NCI-H1048 (cell line): ENCODE data around the gene STMP1.
"Not testable (repeated sequence)": the region's sequence is repeated elsewhere in the genome, so short reads cannot be mapped to it uniquely, and the experiment has no call there.

Experiments used
- DNase-seq: peaks from one replicate; lab custom pipeline; 2025; lab: John Stamatoyannopoulos, UW

Gene STMP1

DNA sequence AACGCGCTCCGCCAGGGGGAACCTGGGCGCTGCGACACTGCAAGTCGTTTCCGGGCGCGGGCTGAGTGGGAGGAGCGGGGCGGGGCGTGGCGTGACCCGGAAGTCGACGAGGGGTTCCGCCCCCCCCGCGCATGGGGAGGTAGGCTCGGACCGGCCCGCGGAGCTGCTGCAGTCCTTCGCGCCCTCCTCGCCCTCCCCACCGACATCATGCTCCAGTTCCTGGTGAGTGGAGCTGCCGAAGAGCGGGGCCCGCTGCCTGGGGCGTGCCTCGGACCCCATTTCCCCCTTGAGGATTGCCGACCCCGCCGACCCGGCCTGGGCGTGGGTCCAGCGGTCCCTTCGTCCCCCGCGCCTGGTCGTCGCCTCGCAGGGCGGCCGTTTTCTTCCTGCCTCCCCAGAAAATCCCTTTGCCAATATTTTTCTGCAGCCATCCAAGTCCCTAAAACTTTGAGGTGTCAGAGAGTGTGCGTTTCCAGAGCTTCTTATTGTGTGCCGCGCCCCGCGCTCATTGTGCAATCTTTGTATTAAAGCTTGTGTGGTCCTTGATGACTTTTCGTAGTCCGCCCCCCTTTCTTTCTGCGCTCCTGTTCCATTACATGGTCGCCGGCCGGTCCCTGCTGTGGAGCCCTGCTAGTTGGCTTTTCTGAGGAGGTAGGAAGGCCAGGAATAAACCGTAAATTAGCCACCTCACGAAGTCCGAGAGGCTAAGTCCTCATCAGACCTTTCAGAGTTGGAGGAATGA, at the start of gene STMP1:
Gene STMP1 (plus strand): TSS at position 142 of the 742 bp plus-strand sequence.
- peak; percentile 81 for DNase-seq

DNA sequence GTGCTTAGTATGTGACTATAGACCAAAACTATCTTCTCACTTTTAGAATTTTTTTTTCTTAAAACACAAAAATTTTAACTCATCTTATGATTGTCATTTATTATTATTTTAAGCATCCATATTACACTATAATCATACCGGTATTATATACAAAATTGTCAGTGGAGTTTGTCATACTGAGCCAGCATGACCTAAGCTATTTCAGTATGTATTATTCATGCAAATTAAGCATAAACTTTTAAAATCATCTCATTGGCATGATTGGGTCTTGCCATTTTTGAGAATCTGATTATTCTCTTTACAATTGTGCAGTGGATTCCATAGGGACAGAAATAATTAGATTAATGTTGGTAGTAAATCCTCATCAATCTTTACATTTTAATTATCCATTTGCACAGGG, 46.2 kb upstream of the STMP1 start:
- no peak for DNase-seq

DNA sequence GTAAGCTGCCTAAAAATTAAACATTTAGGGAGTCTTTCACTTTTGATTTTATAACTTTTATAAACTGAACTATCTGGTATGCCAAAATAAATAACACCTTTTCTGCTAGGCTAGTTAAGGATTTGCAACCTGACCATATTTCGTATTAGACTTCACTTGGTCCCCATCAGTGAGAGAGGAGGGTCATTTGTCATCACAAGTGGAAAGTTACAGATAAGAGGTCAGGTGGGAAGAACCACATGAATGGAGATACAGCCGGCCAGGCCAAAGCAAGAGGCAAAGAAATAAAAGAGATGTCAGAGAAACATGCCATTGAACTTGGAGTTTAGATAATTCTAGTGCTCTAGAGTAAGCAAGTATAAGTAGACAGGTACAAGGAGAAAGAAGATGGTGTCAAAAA, 44.5 kb upstream of the STMP1 start:
- no peak for DNase-seq

DNA sequence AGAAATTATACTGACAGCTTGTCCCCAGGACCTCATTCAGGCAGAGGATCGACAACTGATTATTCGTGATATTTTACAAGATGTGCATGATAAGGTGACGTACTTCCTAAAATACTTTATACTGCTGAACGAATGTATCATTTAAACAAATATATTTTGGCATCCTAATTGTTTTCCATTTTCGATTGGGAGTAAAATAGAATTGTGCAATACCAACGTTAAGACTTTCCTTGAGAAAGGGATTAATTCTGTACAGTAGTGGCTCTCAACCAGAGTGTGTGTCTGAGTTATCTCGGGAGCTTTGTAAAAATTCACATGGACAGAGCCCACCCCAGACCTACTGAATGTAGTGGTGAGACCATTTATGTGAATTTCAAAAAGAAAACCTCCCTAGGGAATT, 43.8 kb upstream of the STMP1 start:
- DNase-seq: no peak

DNA sequence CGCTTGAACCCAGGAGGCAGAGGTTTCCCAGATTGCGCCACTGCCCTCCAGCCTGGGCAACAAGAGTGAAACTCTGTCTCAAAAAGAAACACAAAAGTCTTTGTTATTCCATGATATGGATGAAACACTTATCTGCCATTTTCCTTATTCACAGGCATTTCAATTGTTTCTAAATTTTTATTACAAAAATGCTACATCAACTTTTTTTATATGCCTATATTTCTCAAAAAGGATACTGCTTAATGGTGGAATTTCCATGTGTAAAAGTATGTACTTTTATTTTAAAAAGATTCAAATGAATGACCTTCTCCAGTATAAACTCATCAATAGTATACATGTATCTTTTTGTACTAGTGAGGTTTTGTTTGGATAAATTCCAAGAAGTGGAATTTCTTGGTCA, 41.9 kb upstream of the STMP1 start:
- DNase-seq: no peak

DNA sequence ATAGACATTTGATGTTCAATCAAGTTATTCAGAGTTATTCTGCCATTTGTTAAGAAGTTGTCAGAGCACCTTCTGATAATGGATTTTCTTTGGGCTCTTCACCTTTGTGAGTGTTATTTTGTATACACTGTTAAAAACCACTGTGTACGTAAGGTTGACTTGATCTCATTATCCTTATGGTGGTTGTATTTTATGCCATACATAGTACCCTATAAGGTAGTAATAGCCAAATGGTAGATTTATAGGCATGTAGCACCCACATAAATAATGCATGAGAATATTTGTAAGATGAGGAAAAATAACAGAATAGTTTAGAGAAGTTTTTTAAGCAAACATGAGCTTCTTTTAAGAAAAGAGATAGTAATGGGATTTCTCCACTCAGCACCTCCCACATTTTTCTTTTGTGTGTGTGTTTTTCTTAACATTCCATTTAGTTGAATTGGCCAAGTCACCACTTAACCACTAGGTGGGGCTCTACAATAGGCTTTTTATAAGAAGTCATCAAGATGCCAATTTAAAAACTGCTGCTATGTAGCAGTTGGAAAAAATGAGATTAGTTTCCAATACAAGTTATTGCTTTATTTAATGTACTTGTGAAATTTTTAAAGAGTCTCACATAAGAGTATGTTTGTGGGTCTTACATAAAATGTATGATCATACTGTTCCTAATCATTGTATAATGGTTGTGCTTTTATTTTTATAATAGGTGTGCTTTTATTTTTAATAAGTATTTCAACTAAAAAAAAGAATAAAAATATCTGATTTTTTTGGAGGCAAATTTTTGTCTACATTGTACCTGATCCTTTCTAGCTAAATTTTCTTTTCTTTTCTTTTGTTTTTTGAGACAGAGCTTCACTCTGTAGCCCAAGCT, 41.1 kb upstream of the STMP1 start:
- peak; percentile 39 for DNase-seq

DNA sequence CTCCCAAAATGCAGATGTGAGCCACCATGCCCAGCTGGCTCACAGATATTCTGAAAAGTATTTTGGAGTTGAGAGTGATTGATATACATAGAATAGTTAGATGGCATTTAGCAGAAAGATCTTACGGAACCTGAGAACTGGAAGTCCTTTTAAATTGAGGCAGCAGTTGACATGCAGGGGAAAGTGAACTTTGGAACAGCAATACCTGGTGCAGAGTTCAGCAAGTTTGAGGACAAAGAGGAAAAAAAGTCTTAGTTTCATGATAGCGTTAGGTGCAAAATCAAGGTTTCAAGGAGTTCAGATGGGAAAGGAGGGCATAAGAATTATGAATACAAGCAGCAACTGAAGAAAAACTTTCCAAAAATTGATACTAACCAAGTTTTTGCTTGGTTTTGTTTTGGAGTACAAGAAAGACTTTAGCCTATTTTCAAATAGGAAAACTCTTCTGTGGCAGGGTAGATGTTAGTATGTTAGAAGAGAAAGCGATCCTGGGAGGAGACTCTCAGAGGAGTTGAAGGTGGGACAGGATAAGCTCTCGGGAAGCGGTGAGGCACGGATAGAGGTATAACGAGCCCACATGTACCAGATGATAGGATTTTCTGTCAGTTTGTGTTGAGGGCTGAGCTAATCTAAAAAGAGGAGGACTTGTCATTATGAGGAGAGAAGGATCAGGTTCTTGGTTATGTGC, 28.0 kb upstream of the STMP1 start:
- DNase-seq: no peak

DNA sequence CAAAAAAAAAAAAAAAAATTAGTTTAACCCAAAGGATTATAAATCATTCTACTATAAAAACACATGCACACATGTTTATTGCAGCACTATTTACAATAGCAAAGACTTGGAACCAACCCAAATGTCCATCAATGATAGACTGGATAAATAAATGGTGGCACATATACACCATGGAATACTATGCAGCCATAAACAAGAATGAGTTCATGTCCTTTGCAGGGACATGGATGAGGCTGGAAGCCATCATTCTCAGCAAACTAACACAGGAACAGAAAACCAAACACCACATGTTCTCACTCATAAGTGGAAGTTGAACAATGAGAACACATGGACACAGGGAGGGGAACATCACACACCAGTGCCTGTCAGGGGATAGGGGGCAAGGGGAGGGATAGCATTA, 22.6 kb upstream of the STMP1 start:
- DNase-seq: not testable (repeated sequence)

DNA sequence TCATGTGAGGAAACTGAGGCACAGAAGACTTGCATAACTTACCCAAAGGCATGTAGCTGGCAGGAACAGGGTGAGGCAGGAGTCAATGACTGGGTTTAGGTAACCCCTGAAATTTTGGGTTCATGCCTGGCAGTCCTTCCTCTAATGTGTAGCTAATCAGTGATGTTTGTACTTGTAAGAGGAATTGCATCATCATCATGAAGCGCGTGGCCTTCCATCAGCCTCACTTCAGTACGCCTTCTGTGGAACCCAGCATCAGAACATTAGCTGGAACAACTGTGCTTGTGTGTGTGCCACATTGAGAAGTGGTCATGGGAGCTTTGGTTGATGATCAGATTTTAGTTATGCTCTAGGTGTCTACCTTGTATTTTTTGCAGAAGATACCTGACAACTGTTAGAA, 18.2 kb upstream of the STMP1 start:
- DNase-seq: no peak

DNA sequence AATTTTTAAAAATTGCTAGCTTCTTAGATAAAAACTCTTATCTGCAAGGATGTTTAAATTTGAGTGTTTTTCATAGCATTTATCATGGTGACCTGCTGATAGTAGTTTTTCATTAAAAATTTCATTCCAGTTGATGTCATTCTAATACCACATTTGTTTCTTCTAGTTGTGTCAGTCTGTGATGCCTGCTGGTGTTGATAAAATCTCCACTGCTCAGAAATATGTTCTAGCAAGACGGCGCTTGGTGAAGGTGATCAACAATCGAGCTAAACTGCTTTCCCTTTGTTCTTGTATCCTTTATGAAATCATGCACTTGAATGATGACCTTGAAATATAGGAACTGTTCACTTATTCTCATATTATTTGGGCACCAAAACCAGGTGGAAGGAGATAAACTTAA, 17.6 kb upstream of the STMP1 start:
- DNase-seq: no peak

DNA sequence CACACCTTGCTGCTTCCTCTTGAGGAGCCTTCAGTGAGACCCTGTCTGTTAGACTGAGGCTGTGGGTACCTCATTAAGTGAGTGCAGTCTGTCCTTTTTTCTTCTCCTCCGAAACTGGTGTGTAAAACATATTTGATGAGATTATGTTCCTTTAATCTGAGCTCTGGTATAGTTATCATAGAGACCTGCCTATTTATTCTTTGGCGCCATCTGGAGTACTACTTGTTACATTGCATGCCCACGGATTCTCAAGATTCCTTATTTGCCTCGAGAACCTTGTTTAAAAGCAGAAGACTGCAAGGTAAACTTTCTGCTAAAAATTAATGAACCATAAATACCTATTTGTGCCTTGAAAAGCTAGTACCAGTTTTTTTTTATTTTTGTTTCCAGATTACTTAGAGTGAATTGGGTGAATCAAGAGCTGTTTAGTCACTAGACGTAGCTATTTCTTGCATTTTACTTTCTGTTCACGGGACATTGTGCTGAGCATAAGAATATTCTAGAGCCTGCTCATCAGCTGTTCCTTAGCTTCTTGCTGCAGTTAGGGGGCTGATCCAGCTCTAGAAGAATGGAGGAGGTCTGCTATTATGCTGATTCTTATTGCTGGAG, 16.9 kb upstream of the STMP1 start:
- no peak for DNase-seq

DNA sequence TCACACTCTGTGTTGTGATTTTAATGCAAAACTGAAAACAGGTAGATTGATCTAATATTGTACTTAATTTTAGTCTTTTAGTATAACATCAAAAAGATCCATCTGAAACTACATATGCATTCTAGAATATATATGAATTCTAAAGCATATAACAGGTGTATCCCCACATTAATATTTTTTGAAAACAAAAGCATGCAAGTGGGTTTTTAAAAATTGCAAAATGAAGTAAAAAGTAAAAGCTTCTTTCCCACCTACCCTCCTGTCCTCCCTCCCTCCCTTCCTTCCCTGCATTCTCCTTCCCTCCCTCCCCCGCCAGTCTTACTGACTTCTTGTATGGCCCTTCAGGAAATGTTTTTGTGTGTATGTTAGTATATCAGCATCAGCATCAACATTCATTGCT, 14.6 kb upstream of the STMP1 start:
- DNase-seq: no peak

DNA sequence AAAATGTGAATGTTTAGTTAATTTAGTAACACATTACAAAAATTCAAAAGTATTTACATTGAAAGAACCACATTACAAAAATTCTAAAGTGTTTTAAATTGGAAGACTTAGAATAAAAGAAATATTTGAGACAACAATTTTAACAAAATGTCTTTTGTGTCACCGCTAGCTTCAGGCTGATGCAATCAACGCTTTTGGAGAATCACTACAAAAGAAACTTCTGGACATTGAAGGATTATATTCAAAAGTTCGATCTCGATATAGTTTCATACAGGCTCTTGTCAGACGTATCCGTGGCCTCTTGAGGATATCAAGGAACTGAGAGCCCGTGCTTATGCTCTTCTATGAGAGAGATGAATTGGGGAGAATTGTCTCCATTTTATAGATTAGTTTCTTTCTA, 14.1 kb upstream of the STMP1 start:
- DNase-seq: no peak

DNA sequence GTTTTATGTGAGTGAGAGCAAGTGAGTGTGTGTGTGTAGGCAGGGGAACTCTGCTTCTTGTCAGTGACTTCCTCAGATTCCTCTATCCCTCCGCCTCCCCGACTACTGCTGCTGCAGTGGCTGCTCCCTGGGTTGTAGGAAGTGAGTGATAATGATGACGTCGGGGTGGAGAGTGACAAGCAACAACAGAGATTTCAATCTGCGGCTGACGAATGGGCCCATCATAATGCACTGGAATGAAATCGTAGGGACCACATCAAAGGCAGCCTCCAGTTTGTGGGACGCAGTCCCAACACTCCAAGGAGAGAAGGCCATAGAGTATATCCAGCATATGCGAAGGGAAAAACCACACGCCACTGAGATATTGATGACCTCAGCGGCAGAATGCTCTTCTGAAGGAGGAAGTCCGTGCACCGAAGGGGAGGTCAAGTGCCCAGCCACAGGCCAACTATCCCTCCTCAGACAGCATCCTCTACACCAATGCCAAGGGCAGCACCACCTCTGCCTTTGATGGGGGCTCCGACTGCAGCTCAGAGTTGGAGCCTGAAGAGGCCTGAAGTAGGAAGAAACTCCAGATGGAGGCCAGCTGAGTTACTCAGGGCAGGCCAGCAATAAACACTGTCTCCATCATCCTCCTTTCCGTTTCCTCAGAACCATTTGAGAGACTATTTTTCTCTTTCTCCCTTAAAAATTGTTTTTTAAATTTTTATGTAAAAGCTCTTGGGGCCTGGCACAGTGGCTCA, 11.3 kb upstream of the STMP1 start:
- no peak for DNase-seq

DNA sequence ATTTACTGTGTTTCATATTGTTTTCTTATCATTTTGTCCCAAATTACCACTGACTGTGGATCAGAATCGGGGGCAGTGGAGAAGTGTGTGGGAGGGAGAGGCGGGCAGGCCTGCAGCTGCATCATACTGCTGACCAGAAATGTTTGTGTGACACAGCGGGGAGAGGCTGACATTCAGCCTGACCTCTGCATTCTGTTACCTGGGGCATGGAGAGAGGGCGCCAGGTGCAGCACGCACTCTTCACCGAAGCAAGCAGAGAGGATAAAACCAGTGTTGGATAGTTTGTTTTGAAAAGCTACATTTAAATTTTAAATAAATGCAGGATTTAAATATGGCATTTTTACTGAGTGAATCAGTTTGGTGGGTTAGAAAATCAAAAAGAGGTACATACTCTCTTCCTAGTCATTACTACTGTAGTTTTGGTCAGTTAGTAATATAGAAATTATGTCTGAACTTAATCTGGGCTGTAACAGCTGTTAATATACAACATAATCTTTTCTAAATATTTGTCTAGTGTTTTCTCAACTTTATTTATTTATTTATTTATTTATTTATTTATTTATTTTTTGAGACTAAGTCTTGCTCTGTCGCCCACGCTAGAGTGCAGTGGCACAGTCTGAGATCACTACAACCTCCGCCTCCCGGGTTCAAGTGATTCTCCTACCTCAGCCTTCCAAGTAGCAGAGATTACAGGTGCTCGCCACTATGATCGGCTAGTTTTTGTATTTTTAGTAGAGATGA, 8.8 kb upstream of the STMP1 start:
- no peak for DNase-seq

DNA sequence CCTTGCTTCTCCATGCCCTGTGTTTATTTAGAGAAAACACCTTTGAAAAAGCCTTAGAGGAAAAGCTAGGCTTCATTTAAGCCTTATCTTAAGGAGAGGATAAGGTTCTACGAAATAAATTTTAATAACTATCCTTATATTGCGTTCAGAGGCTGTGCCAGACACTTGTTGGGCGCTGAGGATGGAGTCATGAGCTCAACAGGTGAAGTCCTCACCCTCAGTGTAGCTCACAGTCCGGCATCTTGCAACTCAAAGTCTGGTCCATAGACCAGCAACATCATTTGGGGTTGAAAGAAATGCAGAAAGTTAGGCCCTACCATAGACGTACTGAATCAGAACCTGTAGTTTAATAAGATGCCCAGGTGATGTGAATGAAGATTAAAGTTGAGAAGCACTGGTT, 3.8 kb upstream of the STMP1 start:
- DNase-seq: no peak

DNA sequence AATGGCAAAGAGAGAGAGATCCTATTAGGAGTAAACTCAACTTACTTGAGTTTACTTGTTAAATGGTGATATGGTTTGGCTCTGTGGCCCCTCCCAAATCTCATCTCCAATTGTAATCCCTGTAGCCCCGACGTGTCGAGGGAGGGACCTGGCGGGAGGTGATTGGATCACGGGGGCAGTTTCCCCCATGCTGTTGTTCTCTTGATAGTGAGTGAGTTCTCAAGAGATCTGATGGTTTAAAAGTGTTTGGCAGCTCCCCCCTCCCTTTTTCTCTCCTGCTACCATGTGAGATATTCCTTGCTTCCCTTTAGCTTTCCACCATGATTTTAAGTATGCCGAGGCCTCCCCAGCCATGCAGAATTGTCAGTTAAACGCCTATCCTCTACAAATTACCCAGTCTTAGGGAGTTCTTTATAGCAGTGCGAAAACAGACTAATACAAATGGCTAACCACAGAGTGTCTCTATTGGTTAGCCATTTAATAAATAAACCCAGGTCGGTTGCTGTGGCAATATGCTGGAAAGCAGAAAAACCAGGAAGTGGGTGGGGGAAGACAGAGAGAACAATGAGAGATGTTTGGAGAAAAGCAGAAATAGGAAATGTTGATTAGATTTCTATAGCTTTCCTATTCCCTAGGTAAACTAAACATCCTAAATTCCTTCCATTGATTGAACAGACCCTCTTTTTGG, 3.0 kb upstream of the STMP1 start:
- DNase-seq: no peak

DNA sequence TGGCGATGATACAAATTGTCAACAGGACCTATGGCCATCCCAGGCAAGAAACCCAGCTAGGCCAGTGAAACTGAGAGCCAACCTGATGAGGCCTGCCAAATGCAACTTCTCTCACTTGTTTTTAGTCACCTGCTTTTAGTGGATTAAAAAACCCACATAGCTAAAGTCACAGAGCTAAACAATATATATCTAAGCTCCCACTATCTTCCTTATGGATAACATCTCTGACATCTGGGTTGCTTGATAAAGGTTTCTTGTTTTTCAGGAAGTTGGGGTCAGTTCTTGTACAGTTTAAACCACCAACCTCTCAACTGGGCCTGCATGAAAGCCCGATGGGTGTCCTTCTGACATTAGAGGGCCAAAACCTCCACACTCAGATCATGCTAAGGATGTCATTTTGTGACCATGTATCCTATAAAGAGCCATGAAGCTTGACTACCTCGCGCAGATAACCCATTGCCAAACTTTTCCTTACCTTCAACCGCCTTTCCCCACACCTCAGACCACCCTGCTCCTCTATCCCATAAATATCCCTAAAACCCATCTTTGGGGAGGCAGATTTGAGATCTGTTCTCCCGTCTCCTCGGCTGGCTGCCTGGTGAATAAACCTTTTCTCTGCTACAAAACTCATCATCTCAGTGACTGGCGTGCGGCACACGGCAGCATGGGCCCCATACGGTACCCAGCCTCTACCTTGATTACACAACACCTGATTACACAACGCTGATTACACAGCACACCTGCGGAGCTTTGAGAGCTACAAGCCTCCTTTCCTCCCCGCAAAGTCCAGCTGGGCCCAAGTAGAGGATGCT, 797 bp upstream of the STMP1 start:
- DNase-seq: no peak

DNA sequence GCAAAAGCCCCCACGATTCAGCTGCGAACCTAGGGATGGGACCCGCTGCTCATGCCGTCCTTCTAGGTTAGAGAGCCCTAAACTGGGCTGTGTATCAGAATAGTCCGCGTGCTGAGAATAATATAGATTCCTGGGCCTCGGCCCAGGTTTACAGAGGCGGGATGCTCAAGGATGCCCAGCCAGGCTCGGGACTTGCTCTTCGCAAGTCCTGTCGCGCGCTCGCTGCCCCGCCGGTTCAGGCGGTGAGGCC, 266 bp upstream of the STMP1 start:
- no peak for DNase-seq

DNA sequence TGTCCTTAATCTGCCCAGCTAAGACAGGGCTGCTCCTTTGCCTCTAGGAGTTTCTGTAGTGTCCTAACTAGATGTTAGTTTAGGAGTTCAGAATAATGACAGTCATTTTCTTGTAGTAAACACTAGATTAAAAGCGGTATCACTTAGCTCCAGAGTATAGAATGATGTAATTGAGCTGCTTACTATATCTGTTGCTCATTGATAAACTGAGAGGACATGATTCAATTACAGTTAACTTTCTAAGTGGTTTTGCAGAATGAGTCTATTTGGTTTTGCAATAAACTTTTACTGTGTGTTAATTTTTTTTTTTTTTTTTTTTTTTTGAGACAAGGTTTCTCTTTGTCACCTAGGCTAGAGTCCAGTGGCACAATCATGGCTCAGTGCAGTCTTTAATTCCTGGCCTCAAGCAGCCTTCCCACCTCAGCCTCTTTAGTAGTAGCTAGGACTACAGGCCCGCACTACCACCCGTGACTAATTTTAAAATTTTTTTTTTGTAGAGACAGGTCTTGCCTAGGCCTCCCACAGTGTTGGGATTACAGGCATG, 1.8 kb downstream of the STMP1 start:
- DNase-seq: no peak
